Sigmoid colon (tissue), 7 donors: ENCODE data around the gene C10orf62. TPM values are rescaled to one million over a fixed set of nuclear protein-coding genes. Genes with fewer than 3 reads are reported as not detected.
"Not testable (repeated sequence)": the region's sequence is repeated elsewhere in the genome, so short reads cannot be mapped to it uniquely, and the experiment has no call there.

Experiments
- DNase-seq: peaks from one replicate; pipeline ENCODE4 v3.0.0-alpha.2; 2019
- H3K27ac ChIP-seq, 4 donors: fragments of 200-600 bp; sonication (generic); one replicate each; pipeline ENCODE4 v1.5.1; 2016 to 2019; ENCODE audit warnings: mild to moderate bottlenecking in 1 of 4
- H3K27me3 ChIP-seq, 3 donors: fragments of 200-600 bp; sonication (generic); one replicate each; pipeline ENCODE4 v1.5.1; 2019; ENCODE audit warnings: mild to moderate bottlenecking in 1 of 3
- H3K36me3 ChIP-seq, 4 donors: fragments of 200-600 bp; sonication (generic); one replicate each; pipeline ENCODE4 v1.5.1; 2016 to 2019
- H3K4me1 ChIP-seq, 4 donors: fragments of 200-600 bp; sonication (generic); one replicate each; pipeline ENCODE4 v1.5.1; 2017 to 2019
- H3K4me3 ChIP-seq, 4 donors: fragments of 200-600 bp; sonication (generic); one replicate each; pipeline ENCODE4 v1.5.1; 2017 to 2019; ENCODE audit warnings: mild to moderate bottlenecking in 2 of 4, moderate library complexity in 1 of 4
- H3K9me3 ChIP-seq, 4 donors: fragments of 200-600 bp in 3 of 4; sonication (generic) in 3 of 4; one replicate each; pipeline versions ENCODE4 v1.5.1 to v1.6.1; 2013 to 2019
- CTCF ChIP-seq, 4 experiments: fragments of 450-650 bp in 3 of 4; fragments of 200-600 bp in 1 of 4; IDR thresholded peaks; one replicate each; pipeline ENCODE4 v1.5.1; 2016 to 2019; ENCODE audit warnings: antibody characterized with exemption in 4 of 4, mild to moderate bottlenecking in 3 of 4, moderate library complexity in 2 of 4
- EP300 ChIP-seq, 4 donors: sonication (generic); formaldehyde crosslinking; IDR thresholded peaks; one replicate each; pipeline ENCODE4 v1.6.1; 2017; ENCODE audit warnings: antibody characterized with exemption in 4 of 4
- POLR2A ChIP-seq, 2 donors: fragments of 450-650 bp; IDR thresholded peaks; one replicate each; pipeline ENCODE4 v1.6.1; 2016; ENCODE audit warnings: antibody characterized with exemption in 2 of 2, mild to moderate bottlenecking in 2 of 2, moderate library complexity in 2 of 2
- POLR2AphosphoS5 ChIP-seq, 4 donors: sonication (generic); formaldehyde crosslinking; IDR thresholded peaks; one replicate each; pipeline ENCODE4 v1.6.1; 2017; ENCODE audit warnings: antibody characterized with exemption in 4 of 4
- WGBS, 2 donors: extraction: QIAGEN DNeasy Blood & Tissue Kit; methylation state at CpG; one replicate each; pipeline ENCODE4 v1.1.7; 2013; 5-methylcytosine and 5-hydroxymethylcytosine counted together
- intact Hi-C: fragments of 100-400 bp; cut with DNase I; formaldehyde crosslinking; loops from one replicate; pipeline ENCODE4 v1.15.1; 2023
- polyA plus RNA-seq, 3 donors: library from polyadenylated mRNA; stranded (reverse); fragments of 200-250 nt; gene quantifications; one replicate each; pipeline ENCODE4 v1.2.3, GENCODE V29; 2013
- total RNA-seq, 4 donors: library from RNA; depleted of rRNA; stranded (reverse); fragments of >200 nt; gene quantifications; one replicate each; pipeline ENCODE4 v1.1.0, GENCODE V29; 2016
- donor health status: healthy with polysubstance abuse.
- donor health status: Bipolar disorder and iron deficiency.
- donor health status: healthy.

Gene C10orf62
- total and polyA plus RNA-seq, 7 donors = not detected

GRCh38 chr10:97551271-97551670 lies 38.2 kb upstream of the C10orf62 start:
- Histone ChIP-seq H3K27me3 (no peaks in the 10 kb centered on the region), H3K27ac (no peak overlapping the region), H3K9me3 (no peaks in the 10 kb centered on the region), H3K36me3 (no peaks in the 10 kb centered on the region), H3K4me1 (peaks cover 0 to 26% (median 16%) of the 10 kb centered on the region in 4 donors), H3K4me3 (no peak overlapping the region)
- no peak for DNase-seq
- TF ChIP-seq POLR2A (IDR thresholded peaks at IDR 0.05) (no peak), POLR2AphosphoS5 (IDR thresholded peaks at IDR 0.05) (no peak), EP300 (IDR thresholded peaks at IDR 0.05) (no peak), CTCF (IDR thresholded peaks at IDR 0.05) (no peak)
- WGBS, 2 donors = 86 to 94% methylated on average over 6 of the region's 6 CpGs
- intact Hi-C loops = loop anchor here (5.0 kb wide), 1 partner anchor 149 kb away; the partner anchor contains the start of gene RRP12

- Histone ChIP-seq H3K4me3 (no peak overlapping the region), H3K36me3 (no peaks in the 10 kb centered on the region), H3K9me3 (no peaks in the 10 kb centered on the region), H3K4me1 (peaks cover 0 to 21% (median 11%) of the 10 kb centered on the region in 4 donors), H3K27me3 (no peaks in the 10 kb centered on the region), H3K27ac (no peak overlapping the region)
- TF ChIP-seq POLR2AphosphoS5 (IDR thresholded peaks at IDR 0.05) (no peak), CTCF (IDR thresholded peaks at IDR 0.05) (peak; percentile 75 to 90 (median 78))
- DNase-seq = peak; percentile 82
- WGBS, 2 donors = 21 to 22% methylated on average over 6 of the region's 6 CpGs
- intact Hi-C loops = loop anchor here (1.0 to 5.0 kb wide), 3 partner anchors 52 to 151 kb away; partner anchors contain the start of gene RRP12
Observed at GRCh38 chr10:97553575-97554031, 35.9 kb upstream of the C10orf62 start.

- not testable (repeated sequence) for H3K27me3 ChIP-seq, DNase-seq, H3K36me3 ChIP-seq, H3K27ac ChIP-seq, H3K9me3 ChIP-seq, H3K4me3 ChIP-seq
- peaks cover 0 to 14% (median 11%) of the 10 kb centered on the region in 4 donors for H3K4me1 ChIP-seq
- intact Hi-C loops = loop anchor here (5.0 kb wide), 1 partner anchor 152 kb away; the partner anchor contains the start of gene RRP12
- WGBS, 2 donors = 94 to 95% methylated on average over 5 of the region's 5 CpGs
Observed at GRCh38 chr10:97554336-97554735, 35.2 kb upstream of the C10orf62 start.

GRCh38 chr10:97555541-97555940 lies 34.0 kb upstream of the C10orf62 start:
- not testable (repeated sequence) for DNase-seq, H3K9me3 ChIP-seq

GRCh38 chr10:97560731-97561381 lies 28.7 kb upstream of the C10orf62 start:
- intact Hi-C loops = not testable (repeated sequence)

More at GRCh38 chr10:97555541-97555940, 34.0 kb upstream of the C10orf62 start:
- H3K4me3 ChIP-seq, H3K27ac ChIP-seq, H3K4me1 ChIP-seq, H3K36me3 ChIP-seq, H3K27me3 ChIP-seq, intact Hi-C loops: not testable (repeated sequence)
- 90 to 92% methylated on average over 8 to 10 of the region's 10 CpGs for WGBS, 2 donors

GRCh38 chr10:97561386-97562077 lies 28.0 kb upstream of the C10orf62 start:
- H3K27ac ChIP-seq = peak overlapping the region in 1 of 4 donors; percentile 14
- H3K36me3 ChIP-seq, DNase-seq, H3K9me3 ChIP-seq, intact Hi-C loops, H3K4me3 ChIP-seq, H3K4me1 ChIP-seq, H3K27me3 ChIP-seq: not testable (repeated sequence)
- WGBS, 2 donors = 92% methylated on average over 12 of the region's 12 CpGs

More at GRCh38 chr10:97560731-97561381, 28.7 kb upstream of the C10orf62 start:
- 88% methylated on average over 17 of the region's 17 CpGs for WGBS, 2 donors
- H3K4me3 ChIP-seq, H3K36me3 ChIP-seq, H3K4me1 ChIP-seq, H3K27me3 ChIP-seq, H3K9me3 ChIP-seq, DNase-seq: not testable (repeated sequence)
- H3K27ac ChIP-seq = peak overlapping the region in 1 of 4 donors; percentile 14

- H3K36me3 ChIP-seq, intact Hi-C loops, H3K27ac ChIP-seq, H3K9me3 ChIP-seq, H3K27me3 ChIP-seq, H3K4me1 ChIP-seq, H3K4me3 ChIP-seq, DNase-seq: not testable (repeated sequence)
- 75 to 90% methylated on average over 5 of the region's 5 CpGs for WGBS, 2 donors
Observed at GRCh38 chr10:97562329-97562728, 27.2 kb upstream of the C10orf62 start.
